Hematopoietic multipotent progenitor cell treated with erythropoietin and hydrocortisone succinate and interleukin-3 and kit ligand, for 17 days (in vitro differentiated cells): ENCODE results near the gene PLPPR3.

Experiments
- DNase-seq: peaks from one replicate; pipeline ENCODE4 v3.0.0-alpha.2; 2015; ENCODE audit warnings: low spot score

The PLPPR3 gene

GRCh38 chr19:795691-796581 lies 25.8 kb downstream of the PLPPR3 start:
- DNase-seq, result no peak

GRCh38 chr19:795073-795611 lies 26.6 kb downstream of the PLPPR3 start:
- no peak for DNase-seq

- no peak for DNase-seq
These were observed 27.9 kb downstream of the PLPPR3 start for GRCh38 chr19:793806-794205.

- DNase-seq, result no peak
These were observed 29.4 kb downstream of the PLPPR3 start for GRCh38 chr19:792306-792885.

- DNase-seq, result no peak
These were observed 30.0 kb downstream of the PLPPR3 start for GRCh38 chr19:791567-792305.

- no peak for DNase-seq
These were observed 30.7 kb downstream of the PLPPR3 start for GRCh38 chr19:791007-791566.

- DNase-seq, result no peak
These were observed 32.1 kb downstream of the PLPPR3 start for GRCh38 chr19:789701-790060.

- DNase-seq, result no peak
These were observed 32.6 kb downstream of the PLPPR3 start for GRCh38 chr19:788983-789700.

- DNase-seq, result no peak
These were observed 33.1 kb downstream of the PLPPR3 start for GRCh38 chr19:788686-788982.

GRCh38 chr19:787536-787935 lies 34.2 kb downstream of the PLPPR3 start:
- DNase-seq, result no peak

- no peak for DNase-seq
These were observed 37.2 kb downstream of the PLPPR3 start for GRCh38 chr19:784541-784940.

- no peak for DNase-seq
These were observed 38.7 kb downstream of the PLPPR3 start for GRCh38 chr19:782878-783668.

GRCh38 chr19:782185-782877 lies 39.4 kb downstream of the PLPPR3 start:
- no peak for DNase-seq

- DNase-seq, result no peak
These were observed 40.0 kb downstream of the PLPPR3 start for GRCh38 chr19:781800-782184.

GRCh38 chr19:780935-781334 lies 40.8 kb downstream of the PLPPR3 start:
- DNase-seq, result no peak

- no peak for DNase-seq
These were observed 42.7 kb downstream of the PLPPR3 start for GRCh38 chr19:778910-779653.

- no peak for DNase-seq
These were observed 45.2 kb downstream of the PLPPR3 start for GRCh38 chr19:776549-776948.

GRCh38 chr19:772730-773436 lies 48.9 kb downstream of the PLPPR3 start:
- no peak for DNase-seq

GRCh38 chr19:772063-772462 lies 49.7 kb downstream of the PLPPR3 start:
- no peak for DNase-seq
